GM21423 (cell line): Measurements from ENCODE around the gene TAOK1.

Experiments used
- ATAC-seq: cut with Tn5 transposase; IDR thresholded peaks from one replicate; pipeline ENCODE4 v1.9.1; 2021; ENCODE audit warnings: mild to moderate bottlenecking, moderate library complexity; ENCODE audit not compliant: unreplicated experiment

Gene TAOK1

DNA sequence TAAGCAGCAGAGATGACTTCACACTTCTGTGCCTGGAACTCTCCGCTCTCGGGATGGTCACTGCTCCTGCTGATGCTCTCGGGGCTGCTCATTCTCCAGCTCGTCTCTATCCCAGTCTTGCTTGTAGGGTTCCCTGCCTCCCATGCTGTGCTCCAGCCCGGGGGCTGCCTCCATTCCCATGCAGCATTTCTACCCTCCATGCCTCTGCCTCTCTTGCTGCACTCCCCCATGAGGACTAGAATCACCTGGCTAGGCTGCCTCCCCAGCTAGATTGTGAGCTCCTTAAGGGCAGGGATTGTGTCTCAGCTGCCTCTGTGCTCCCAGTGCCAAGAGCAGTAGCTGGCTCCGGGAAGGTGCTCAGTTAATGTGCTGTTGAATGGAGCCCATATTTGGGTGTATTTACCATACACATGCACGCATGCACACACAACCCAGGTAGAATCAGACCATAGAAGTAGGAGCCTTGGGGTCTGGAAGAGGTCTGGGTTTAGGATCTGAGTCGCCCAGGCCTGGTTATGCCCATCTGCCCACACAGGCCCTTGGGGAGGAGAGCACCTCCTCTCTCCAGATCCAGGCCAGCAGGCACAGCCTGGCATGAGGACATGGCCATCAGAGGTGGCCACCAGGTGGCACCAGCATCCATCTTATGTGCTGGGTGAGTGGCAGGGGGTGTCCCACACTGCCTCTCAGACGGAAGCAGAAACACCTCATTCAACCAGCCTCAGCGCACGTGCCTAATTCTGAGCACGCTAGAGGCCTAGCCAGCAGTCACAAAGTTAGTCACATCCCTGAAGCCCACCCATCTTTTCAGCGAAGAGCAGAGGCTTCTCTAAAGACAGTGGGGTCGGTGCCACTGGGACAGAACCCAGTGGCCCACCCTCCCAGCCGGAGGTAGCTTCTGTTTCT is 190.0 kb downstream of the TAOK1 start:
- ATAC-seq = peak; percentile 81

DNA sequence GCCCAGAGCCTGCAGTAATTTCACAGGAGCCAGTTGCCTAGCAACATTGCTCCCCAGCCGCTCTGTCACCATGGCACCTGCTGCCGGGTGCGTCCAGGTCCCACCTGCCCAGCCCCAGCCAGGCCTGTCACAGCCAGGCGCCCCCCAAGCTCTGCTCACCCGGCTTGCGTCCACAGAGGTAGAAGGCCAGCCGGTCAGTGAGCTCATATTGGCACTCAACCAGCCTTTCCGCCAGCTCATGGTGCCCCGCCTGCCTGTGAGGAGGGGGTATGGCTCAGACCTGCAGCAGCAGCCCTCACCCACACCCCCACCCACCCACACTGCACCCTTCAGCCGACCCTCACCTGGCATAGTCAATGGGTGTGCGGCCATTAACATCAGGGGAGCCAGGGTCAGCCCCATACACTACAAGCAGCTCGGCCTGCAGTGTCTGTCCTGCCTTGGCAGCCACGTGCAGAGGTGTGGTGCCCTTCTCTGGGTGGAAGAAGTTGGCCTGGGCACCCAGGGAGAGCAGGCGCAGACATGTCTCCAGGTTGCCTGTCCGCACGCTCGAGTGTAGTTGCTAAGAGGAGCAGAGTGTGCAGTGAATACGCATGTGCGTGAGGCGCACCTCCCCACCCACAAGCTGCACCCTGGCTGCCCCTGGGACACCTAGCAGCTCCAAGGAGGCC is 191.6 kb downstream of the TAOK1 start:
- ATAC-seq = no peak

- no peak for ATAC-seq
Measured at GRCh38 chr17:29582254-29582765, 192.1 kb downstream of the TAOK1 start.

- ATAC-seq = no peak
Measured at GRCh38 chr17:29582772-29583171, 192.6 kb downstream of the TAOK1 start.

DNA sequence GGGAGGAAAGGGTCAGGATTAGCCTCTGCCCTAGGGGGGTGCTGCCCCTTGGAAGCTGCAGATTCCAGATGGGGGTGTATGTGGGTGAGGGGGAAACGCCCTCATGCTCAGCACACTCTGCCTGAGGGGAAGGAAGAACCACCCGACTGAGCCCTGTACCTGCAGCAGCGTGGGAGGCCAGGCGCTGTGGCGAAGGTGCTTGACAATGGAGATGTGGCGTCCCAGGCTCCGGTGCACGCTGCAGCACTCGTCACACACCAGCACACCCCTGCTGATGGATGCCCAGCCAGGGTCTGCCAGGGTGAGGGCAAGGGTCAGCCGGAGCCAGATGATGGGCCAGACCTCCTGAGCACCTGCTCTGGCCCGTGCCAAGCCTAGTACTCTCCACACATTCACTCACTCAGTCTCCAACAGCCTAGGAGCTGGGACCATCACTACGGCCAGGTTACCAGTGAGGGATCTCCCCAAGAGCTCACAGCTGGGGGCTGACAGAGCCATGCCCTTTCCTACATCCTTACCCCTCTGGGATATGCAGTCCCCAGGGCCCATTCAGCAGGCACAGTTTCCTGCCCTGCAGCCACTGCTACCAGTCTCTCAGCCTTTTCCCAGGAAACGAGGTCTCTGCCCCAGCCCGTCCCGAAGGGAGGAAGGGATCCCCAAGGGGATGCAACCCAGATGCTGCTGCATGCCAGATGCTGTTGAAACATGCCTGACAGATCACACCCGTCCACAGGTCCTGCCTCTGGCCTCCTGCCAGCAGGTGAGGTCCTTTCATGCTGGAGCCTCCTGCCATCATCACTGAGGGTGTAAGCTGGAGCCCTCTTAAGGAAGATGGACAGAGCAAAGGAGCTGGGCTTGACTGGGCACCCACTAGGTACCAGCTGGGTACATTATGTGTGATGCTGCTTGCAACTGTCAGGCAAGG is 193.4 kb downstream of the TAOK1 start:
- no peak for ATAC-seq

GRCh38 chr17:29584452-29585079 is 194.4 kb downstream of the TAOK1 start:
- ATAC-seq = no peak

DNA sequence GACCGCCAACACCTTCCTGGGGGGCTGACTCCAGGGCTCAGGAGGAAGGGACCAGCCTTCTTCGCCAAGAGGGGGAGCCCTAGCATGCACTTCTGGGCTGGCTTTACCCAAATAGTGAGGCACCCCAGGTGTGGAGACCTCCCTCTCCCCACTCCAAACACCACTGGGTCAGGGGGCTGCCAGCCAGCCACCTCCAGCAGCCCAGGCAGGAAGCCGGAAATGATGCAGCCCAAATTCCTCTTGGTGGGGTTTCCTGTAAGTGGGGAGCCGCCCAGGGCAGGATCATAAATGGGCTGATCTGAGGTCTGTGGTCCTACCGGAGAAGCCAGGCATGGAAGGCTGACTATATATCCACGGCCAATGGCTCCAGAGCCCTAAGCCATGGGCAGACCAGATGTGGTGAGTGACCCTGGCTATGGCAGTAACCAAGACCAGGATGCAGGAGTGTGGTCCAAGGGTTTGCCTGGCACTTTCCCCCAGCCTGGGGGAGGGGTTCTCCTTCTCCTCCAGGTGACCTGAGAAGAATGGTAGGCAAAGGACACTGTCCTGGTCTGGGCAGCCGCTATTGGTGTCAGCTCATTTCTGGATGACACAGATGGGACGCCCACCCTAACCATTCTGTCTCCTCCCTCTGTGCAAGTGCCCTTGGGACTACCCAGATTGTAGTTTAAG is 195.1 kb downstream of the TAOK1 start:
- no peak for ATAC-seq

DNA sequence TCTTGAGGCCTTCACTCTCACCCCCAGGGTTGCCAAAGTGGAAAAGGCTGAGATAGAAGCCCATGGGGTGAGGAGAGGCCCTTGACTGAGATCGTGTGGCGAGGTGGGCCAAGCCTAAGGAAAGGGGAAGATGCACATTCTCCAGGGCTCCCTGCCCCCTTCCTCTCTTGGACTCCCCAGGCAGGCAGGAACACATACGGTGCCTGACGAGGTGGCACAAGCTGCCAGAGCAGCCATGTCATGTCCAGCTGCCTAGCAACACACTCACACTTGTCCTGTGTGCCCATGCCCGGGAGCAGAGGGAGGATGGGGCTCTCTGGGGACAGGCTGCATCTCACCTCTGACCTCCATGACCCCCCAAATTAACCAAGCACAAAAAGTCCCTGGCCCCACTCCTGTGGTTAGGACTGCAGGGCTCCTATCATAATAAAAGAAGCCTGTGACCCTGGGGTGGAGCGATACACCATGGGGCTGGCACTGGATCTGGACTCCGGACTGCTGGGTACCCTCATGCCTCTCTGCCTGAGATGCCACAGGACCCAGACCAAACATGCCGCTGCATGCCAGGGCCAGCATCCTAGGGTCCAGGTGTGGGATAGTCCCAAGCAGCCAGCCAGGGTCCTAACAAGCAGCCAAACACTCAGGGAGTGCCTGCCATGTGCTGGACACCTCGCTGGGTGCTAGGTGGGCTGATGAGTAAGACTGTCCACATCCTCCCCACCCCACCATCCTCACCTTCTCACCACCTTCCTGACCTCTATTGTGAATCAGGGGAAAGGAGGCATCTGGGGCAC is 196.7 kb downstream of the TAOK1 start:
- no peak for ATAC-seq

- ATAC-seq = no peak
Measured at GRCh38 chr17:29587591-29587990, 197.4 kb downstream of the TAOK1 start.

- ATAC-seq = no peak
Measured at GRCh38 chr17:29588017-29588561, 197.9 kb downstream of the TAOK1 start.

DNA sequence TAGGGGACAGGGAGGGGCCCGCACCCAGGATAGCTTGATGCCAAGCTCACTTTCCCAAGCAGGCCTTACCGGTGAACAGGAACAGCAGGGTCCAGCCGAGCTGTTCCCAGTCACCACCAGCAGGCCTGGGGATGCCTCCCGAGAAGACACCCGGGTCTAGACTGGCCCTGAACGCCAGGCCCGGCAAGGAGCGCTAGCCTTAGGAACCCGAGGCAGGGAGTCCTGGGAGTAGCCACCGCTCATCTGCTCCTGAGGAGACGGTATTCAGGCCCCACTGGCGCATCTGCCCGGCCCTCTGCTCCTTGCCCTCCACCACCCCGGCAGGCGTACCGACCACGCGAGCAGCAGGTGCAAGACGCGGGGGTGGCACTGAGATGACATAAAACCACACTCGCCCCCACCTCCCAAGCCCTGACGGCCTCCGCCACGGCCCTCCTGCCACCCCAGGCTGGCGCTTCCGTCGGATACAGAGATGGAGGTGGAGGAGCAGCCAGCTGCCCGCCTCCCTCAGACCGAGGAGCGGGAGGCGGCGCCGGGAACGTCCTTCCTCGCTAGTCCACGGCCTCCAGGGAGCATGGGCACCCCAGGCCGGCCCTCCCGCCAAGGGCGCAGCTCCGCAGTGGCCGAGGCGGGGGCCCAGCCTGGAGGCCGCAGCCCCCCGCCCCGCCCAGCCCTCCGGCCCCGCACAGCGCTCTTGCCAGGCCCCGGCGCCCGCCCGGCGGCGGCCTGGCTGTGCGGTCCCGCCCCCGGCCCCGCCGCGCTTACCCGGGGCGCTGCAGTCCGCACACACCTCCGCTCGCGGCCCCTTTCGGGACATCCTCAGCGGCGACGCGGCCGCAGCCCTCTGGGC is 198.6 kb downstream of the TAOK1 start:
- peak; percentile 9 for ATAC-seq

GRCh38 chr17:29589524-29590410 is 199.6 kb downstream of the TAOK1 start, which contains the start of gene GIT1:
Gene GIT1, minus strand, starts transcription at chr17:29589648. Its CDS starts 270 bp downstream, at chr17:29589378.
- peak; percentile 71 for ATAC-seq

DNA sequence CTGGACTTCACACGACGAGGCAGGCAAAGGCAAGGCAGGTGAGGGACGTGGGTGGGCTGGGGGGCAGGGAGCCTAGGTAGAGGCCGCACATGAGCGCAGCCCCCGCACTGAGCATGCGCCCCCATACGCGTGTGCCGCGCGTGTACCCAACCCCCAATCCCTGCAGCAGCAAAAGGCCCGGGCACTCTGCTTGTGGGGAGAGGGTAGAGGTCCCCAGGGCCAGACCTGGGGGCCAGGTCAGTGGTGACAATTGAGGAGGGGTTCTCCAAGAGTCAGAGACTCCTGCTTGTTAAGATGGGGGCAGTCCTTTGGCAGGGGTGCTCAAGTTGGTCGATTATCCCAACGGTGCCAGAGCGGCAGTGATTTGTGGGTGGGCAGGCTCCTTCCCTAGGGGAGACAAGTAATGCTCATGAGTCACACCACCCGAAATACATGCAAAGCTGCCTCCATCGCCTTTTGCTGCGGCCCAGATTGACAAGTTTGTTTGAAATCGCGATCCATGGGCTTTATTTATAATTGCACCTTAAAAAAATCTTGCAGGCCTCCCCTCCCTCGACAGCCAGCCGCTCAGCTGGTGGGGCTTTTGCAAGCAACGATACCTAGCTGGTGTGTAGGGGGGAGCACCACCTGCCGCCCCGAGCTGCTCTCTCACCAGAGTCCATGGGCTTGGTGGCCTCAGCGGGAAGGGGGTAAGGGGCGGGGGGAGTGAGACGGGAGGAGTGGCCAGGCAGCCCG is 200.4 kb downstream of the TAOK1 start:
- no peak for ATAC-seq

DNA sequence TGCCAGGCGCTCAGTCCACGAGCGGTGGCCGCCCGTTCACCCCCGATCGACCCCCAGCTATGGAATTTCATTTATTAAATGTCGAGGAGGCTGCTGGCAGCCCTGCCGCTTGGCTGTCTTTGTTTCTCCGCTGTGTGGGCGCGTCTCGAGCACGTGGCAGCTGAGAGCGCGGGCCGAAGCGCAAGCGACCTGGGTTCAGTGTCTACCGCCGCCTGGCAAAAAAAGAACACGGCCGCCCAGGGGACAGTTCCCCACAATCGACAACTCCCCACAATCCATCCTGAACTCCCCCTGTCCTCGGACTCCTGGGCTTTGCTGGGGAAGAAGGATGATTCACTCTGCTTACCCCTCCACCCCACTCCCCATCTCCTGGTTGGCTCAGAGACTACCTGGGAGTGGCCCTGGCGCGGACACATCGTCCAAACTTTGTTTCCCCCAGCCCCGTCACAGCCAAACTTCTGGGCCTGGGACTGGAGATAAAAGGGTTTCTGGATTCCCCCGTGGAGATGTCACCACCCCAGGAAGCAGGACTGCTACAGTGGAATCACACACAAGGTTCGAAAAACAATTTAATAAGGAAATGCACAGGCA is 201.1 kb downstream of the TAOK1 start:
- no peak for ATAC-seq

DNA sequence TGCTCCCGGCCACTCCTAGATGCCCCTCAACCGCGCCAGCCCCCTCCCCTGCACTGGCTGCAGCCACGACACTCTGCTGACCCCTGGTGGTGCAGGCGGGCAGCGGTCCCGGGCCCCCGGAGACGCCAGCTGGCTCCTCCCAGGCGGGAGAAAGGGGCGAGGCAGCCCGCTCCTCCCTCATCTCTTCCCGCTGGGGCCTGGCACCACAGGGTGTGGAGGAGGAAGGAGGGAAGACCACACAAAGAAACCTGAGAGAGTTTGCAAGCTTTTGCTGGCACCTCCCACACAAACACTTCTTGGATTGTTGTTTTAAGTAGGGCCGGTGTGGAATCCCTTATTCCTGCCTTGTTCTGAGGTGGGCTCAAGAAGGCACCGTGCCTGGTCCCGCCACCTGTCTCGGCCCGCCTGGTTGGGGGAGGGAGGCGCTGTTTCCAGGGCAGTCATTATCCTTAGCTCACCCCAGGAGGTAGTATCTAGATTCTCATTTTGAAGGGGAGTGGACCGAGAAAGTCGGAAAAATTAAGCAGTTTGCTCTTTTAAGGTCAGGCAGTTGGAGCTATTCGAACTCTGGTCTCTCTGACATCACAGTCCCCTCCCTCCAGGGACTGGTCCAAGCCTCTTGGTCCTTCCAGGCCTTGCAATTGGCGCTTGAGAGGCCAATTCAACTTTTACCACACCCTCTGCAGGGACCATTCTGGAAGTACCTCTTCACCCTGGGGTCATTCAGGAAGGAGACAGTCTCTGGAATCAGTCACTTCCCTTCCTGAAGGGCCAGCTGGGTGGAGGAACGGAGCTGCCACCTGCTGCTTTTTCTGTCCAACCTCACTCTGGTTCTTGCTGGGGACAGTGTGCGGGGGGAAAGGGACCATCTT is 201.8 kb downstream of the TAOK1 start:
- ATAC-seq = no peak
